HG02610 (cell line): Measurements from ENCODE around the gene MAPK4.
"Not testable (repeated sequence)": the region's sequence is repeated elsewhere in the genome, so short reads cannot be mapped to it uniquely, and the experiment has no call there.

ENCODE experiments used
- ATAC-seq: cut with Tn5 transposase; IDR thresholded peaks from one replicate; pipeline ENCODE4 v1.9.1; 2021; ENCODE audit warnings: mild to moderate bottlenecking, moderate library complexity; ENCODE audit not compliant: unreplicated experiment

Gene MAPK4

GRCh38 chr18:50749421-50749820 lies 189.5 kb downstream of the MAPK4 start:
- no peak for ATAC-seq

GRCh38 chr18:50749945-50750344 lies 190.1 kb downstream of the MAPK4 start:
- no peak for ATAC-seq

GRCh38 chr18:50750546-50750945 lies 190.7 kb downstream of the MAPK4 start:
- ATAC-seq, result no peak

GRCh38 chr18:50751490-50751889 lies 191.6 kb downstream of the MAPK4 start:
- ATAC-seq, result no peak

GRCh38 chr18:50751947-50752346 lies 192.1 kb downstream of the MAPK4 start:
- no peak for ATAC-seq

GRCh38 chr18:50753311-50753710 lies 193.4 kb downstream of the MAPK4 start:
- ATAC-seq, result no peak

GRCh38 chr18:50754297-50754696 lies 194.4 kb downstream of the MAPK4 start:
- no peak for ATAC-seq

GRCh38 chr18:50757358-50757757 lies 197.5 kb downstream of the MAPK4 start:
- ATAC-seq, result no peak

- ATAC-seq, result no peak
Observed at GRCh38 chr18:50769463-50769862, 209.6 kb downstream of the MAPK4 start.

GRCh38 chr18:50775207-50775606 lies 215.3 kb downstream of the MAPK4 start:
- no peak for ATAC-seq

GRCh38 chr18:50775726-50776125 lies 215.8 kb downstream of the MAPK4 start:
- ATAC-seq, result no peak

GRCh38 chr18:50776383-50776782 lies 216.5 kb downstream of the MAPK4 start:
- no peak for ATAC-seq

- not testable (repeated sequence) for ATAC-seq
Observed at GRCh38 chr18:50779021-50779420, 219.1 kb downstream of the MAPK4 start.
